Endothelial cell of coronary artery (primary cell): ENCODE data around the gene SCO2. TPM values are rescaled to one million over a fixed set of nuclear protein-coding genes. Genes with fewer than 3 reads are reported as not detected.

Experiments
- total RNA-seq: library from RNA; depleted of rRNA; stranded (reverse); fragments of >200 nt; gene quantifications from 2 replicates; pipeline ENCODE4 v1.2.3, GENCODE V29; 2014

Gene SCO2, protein sequence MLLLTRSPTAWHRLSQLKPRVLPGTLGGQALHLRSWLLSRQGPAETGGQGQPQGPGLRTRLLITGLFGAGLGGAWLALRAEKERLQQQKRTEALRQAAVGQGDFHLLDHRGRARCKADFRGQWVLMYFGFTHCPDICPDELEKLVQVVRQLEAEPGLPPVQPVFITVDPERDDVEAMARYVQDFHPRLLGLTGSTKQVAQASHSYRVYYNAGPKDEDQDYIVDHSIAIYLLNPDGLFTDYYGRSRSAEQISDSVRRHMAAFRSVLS
- 2.2 and 2.3 TPM in 2 replicates for total RNA-seq

GRCh38 chr22:50525104-50525857, at the start of gene SCO2:
SCO2 (minus strand) TSS chr22:50525598; CDS start chr22:50524411, 1,187 bp downstream.

DNA sequence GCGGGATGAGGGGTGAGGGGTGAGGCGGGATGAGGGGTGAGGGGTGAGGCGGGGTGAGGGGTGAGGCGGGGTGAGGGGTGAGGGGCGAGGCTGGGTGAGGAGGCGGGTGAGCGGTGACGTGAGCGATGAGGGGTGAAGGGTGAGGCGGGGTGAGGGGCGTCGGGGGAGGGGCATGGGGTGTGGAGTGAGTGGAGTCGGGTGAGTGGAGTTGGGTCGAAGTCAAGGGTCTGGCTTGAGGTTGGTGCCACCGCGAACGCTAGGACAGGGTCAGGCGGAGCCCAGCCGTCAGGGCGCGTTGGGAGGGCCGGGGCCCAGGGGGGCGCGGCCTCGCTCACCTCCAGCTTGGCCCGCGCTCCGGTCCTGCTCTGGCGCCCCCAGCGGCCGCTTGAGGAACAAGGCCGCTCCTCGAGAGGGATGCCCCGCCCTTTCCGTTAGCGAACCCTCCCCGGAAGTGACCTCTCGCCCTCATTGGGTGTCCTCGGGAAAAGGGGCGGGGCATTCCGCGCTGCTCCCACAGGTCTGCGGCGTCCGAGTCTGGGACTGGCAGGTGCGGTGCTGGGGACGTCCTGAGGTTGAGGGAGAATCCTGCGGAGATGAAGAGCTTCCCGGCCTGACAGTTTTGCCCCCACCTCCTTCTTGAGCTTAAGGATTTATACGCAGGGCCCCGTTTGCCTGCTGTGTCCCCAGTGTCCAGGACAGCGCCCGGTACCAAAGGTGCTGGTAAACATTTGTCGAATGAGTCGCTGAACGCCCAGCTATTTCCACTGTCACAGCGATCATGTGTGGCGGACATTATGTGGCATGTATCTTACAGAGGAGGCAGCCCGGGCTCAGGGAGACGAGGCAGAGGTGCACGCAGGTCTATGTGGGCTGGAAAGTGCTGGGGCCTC, 37.4 kb upstream of the SCO2 start, which contains the start of gene SYCE3:
SYCE3 (minus strand) TSS at position 397 of the 890 bp plus-strand sequence. CDS start 6,514 bp downstream, outside the sequence.

DNA sequence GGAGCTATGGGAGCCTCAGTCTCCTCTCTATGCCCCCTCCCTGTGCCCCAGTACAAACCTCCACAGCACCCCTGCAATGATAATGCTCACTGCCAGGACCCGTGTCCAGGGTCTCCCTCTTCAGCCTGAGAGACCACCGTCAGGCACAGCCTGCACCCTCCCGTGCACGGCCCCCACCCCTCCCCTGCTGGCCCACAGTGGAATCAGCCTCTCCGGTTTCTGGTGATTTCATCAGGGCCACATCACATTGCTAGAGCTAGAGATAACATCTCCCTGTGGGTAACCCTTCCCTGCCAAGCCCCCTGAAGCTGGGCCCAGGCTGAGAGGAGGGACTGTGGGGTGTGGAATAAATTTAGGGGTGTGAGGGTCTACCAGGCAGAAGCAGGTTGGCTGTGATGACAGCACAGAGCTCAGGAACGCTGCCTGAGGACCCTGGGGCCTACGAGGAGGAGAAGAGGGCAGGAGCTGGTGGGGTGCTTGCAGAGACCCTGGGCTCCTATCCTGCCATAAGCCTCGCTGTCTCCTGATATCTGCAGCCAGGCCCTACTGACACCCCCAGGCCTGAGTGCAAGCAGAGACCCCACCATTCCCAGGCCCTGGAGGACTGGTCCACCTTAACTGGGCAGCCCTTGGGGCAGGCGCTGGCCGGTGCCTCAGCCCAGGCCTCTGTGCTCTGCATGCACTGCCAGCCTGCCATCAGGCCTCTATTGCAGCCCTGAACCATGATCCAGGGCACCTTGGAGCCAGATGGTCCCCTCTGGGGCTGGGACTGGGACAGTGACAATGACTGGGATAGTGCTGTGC, 20.3 kb upstream of the SCO2 start, which contains the start of gene KLHDC7B:
KLHDC7B (plus strand) TSS at position 378 of the 804 bp plus-strand sequence; CDS start at position 723, 345 bp downstream.

DNA sequence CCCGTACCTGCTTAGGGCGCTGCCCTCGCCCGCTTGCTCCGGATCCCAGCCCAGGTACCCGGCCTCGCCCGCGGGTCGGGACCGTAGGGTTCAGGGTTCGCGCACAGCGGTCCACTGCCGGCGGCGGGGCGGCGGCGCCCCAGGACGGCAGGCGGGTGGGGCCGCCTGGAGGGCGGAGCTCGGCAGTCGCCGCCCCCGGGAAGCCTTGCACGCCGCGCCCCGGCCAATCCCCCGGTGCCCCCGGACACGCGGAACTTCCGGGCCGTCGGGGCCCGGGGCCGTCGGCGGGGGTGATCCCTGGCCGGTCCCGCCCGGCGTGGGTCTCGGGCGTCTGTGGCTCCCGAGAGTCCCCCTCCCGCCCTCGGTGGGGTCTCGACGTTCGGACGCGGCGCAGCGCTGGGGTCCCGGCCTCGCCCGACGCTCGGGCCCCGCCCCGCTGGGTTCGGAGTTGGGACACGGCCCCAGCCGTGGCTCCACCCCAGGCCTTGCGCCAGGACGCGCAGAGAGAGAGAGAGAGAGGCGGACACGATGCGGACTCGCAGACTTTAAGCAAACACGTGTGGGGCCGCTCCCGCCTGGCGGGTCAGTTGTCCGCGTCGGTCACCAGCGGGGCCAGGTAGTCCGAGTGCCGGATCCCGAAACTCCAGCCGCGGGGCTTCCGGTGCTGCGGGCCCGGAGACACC, 4.6 kb upstream of the SCO2 start, which contains the start of gene TYMP:
TYMP (minus strand) TSS at position 116 of the 683 bp plus-strand sequence. CDS start 303 bp downstream, outside the sequence.

GRCh38 chr22:50507991-50508884, 17.2 kb downstream of the SCO2 start, which contains the start of gene NCAPH2:
NCAPH2 (plus strand) TSS chr22:50508224; CDS start chr22:50508338, 114 bp downstream.

GRCh38 chr22:50507421-50507990, 17.9 kb downstream of the SCO2 start, which contains the start of gene LMF2:
LMF2 (minus strand) TSS chr22:50507702; CDS start chr22:50507675, 27 bp downstream.

DNA sequence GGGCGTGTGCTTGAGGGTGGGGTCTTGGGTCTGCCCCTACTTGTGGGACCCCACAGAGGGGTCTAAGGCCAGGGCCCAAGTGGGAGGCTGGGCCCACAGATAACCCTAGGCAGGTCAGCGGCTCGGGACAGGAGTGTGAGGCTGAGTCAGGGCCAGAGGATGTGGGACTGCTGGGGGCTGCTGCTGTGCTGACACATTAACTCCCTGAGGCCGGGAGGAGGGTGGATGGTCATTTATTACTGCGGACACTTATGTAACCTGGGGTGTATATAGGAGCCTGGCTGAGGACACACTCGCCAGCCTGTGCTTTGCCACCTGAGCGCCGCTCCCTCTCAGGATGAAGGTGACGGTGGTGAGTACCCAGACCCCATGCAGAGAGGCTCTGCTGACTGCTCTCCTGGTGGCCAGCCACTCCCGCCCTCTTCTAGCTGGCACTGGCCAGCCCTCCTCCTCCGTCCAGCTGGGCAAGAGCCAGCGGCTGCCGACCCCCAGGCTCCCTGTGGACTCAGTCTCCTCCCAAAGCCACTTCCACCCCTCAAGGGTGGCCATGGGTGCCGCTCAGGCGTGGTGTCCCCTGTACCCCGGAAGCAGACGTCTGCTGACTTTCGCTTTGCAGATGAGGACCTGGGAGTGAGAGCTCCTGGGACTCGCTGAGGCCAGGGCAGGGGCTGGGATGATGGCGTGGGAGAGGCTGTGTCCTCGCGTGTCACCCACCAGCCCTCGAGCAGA, 38.7 kb downstream of the SCO2 start, which contains the start of gene MIOX:
MIOX (plus strand) TSS at position 299 of the 729 bp plus-strand sequence; CDS start at position 338, 39 bp downstream.

DNA sequence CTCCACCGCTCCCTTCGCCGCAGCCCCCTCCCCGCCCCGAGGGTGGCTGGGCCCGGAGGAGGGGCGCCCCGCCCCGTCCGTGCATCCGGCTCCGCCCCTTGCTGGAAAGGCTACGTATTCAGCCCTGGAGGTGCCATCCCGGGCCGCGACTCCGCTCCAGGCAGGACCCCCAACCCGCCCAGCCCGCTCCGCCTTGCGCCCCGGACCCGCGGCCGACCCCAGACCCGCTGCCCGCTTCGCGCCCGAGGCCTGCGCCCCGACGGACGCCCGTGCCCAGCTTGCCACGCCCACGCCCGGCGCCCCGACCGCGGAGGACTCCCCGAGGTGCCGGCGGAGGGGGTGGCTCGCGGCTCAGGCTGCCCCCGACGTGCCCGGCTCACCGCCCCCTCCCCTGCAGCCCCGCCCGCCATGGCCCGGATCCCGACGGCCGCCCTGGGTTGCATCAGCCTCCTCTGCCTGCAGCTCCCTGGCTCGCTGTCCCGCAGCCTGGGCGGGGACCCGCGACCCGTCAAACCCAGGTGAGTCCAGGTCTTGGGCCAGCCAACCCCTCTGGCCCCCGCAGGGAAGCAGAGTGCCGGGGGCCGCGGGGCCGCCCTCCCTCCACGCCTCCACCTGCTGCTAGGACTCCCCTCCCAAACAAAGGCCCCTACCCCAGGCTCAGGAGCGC, 43.8 kb downstream of the SCO2 start, which contains the start of gene ADM2:
ADM2 (plus strand) TSS at position 104 of the 667 bp plus-strand sequence; CDS start at position 409, 305 bp downstream.

DNA sequence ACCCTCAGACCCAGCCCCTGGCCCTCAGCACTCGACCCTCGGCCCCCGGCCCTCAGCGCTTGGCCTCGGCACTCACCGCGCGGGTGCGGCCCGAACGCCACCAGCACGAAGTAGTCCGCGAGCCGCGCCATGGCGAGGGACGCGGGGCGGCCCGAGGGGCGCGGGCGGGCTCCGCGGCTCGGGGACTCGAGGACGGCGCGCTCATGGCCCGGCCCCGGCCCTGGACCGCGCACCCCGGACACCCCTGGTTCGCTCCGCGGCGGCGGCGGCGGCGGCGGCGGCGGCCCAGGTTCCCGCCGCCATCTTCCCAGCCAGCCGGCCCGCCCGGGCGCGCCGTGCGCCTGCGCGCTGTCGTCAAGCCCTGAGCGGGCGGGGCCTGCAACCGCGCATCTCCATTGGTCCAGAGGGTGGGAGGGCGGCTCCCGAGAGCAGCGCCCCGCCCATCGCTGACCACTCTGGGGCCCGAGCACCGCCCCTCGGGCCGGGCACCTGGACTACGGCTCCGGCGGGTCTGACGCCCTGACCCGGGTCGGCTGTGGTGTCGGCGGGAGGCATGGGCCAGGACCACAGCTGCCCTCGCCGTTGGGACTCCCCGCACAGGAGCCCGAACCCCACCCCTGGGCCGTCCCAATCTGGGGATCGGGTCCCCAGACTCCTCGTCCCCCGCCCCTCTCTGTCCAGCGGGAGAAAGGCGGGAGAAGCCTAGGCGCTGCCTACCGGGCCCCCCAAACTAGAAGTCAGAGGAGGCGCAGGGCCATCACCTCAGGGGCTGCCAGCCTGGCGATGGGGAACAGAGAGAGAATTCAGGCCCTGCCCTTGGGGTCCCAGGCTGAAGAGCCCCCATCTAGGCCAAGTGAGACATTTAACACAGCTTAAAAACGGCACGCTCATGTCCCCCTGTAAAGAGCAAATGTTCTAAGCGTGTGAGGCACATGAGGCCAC, 50.4 kb downstream of the SCO2 start, which contains the start of gene SBF1:
SBF1 (minus strand) TSS at position 326 of the 942 bp plus-strand sequence; CDS start at position 131, 195 bp downstream.

Other genes starting within 250 kb of the SCO2 start
- gene PLXNB2, start 218.0 kb downstream of the SCO2 start, total RNA-seq: 68.2 and 132 TPM in 2 replicates
- gene DENND6B, start 198.6 kb downstream of the SCO2 start, total RNA-seq: 0.72 and 1.5 TPM in 2 replicates
- 63.4 and 63.5 TPM in 2 replicates for gene PPP6R2, start 182.3 kb downstream of the SCO2 start, total RNA-seq
- gene SBF1, start 50.6 kb downstream of the SCO2 start, total RNA-seq: 42.6 and 68.2 TPM in 2 replicates
- under 0.01 and 1.3 TPM in 2 replicates for gene ADM2, start 44.1 kb downstream of the SCO2 start, total RNA-seq
- gene MIOX, start 38.7 kb downstream of the SCO2 start, total RNA-seq: not detected in 2 replicates
- 19.3 and 28.0 TPM in 2 replicates for gene LMF2, start 17.9 kb downstream of the SCO2 start, total RNA-seq
- gene NCAPH2, start 17.4 kb downstream of the SCO2 start, total RNA-seq: 21.9 and 29.2 TPM in 2 replicates
- 3.2 and 20.4 TPM in 2 replicates for gene TYMP, start 4.4 kb upstream of the SCO2 start, total RNA-seq
- not detected in 2 replicates for gene KLHDC7B, start 20.3 kb upstream of the SCO2 start, total RNA-seq
- gene SYCE3, start 37.3 kb upstream of the SCO2 start, total RNA-seq: not detected in 2 replicates
- 2.2 and 6.6 TPM in 2 replicates for gene CPT1B, start 52.8 kb upstream of the SCO2 start, total RNA-seq
- gene CHKB, start 57.3 kb upstream of the SCO2 start, total RNA-seq: 19.7 and 28.7 TPM in 2 replicates
- gene MAPK8IP2, start 75.2 kb upstream of the SCO2 start, total RNA-seq: 0.09 TPM in 2 replicates
- 9.1 and 10.2 TPM in 2 replicates for gene ARSA, start 102.6 kb upstream of the SCO2 start, total RNA-seq
- 20.7 and 21.5 TPM in 2 replicates for gene SHANK3, start 147.2 kb upstream of the SCO2 start, total RNA-seq
- gene ACR, start 212.6 kb upstream of the SCO2 start, total RNA-seq: 0.19 and 0.27 TPM in 2 replicates